Measurements from ENCODE around the gene PARD6A.
A peak's percentile ranks its signal among the peaks of the same experiment; 100 is the strongest.

PARD6A gene, protein sequence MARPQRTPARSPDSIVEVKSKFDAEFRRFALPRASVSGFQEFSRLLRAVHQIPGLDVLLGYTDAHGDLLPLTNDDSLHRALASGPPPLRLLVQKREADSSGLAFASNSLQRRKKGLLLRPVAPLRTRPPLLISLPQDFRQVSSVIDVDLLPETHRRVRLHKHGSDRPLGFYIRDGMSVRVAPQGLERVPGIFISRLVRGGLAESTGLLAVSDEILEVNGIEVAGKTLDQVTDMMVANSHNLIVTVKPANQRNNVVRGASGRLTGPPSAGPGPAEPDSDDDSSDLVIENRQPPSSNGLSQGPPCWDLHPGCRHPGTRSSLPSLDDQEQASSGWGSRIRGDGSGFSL

DNA sequence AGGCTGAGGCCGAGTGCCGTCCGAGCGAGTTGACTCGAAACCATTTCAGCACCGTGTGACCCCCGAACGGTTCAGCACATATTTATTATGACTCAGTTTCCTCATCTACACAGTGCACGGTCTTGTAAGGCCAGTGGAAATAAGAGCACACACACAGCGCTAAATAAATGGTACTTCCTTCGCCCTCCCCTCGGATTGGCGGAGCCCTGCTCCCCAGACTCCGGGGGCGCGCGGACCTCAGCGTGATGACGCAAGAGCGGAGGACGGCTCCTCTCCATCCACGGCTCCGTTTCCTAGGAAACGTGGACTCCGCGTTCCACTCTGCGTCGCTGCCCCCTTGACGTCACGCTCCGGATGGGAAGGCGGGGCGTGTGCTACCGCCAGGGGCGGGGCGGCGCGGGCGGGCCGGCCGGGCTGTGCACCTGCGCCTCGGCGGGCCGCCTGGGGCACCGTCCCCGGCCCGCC, at the start of gene PARD6A:
Gene PARD6A, plus strand, starts transcription at position 397 of the 465 bp plus-strand sequence. CDS start 79 bp downstream, outside the sequence.
- FAIRE-seq, result peak; percentile 64

DNA sequence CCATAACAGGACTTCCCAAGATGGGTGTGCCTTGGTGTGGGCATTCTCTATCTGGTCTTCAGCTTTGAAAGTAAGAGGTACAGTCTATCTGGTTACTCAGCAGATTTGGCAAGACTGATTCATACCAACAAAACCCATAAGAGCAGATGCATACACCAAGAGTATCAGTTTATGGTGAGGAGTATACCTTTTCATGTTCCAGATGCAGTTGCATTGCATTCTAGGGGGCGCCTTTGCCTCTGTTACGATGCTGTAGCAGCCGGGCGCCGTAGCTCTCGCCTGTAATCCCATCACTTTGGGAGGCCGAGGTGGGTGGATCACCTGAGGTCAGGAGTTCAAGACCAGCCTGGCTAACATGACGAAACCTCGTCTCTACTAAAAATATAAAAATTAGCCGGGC, 47.0 kb upstream of the PARD6A start:
- no peak for FAIRE-seq

DNA sequence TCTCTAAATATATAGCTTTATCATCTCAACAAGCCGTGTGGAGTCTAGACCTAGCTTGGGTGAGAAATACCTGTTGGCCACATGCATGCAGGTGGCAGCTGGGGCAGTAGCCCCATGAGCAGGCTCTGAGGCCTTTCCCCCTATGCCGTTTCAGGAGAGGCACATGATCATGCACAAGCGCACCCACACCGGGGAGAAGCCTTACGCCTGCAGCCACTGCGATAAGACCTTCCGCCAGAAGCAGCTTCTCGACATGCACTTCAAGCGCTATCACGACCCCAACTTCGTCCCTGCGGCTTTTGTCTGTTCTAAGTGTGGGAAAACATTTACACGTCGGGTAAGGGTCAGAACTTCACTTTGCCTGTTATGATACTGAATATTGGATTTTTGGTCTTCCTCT, 32.5 kb upstream of the PARD6A start:
- no peak for FAIRE-seq

DNA sequence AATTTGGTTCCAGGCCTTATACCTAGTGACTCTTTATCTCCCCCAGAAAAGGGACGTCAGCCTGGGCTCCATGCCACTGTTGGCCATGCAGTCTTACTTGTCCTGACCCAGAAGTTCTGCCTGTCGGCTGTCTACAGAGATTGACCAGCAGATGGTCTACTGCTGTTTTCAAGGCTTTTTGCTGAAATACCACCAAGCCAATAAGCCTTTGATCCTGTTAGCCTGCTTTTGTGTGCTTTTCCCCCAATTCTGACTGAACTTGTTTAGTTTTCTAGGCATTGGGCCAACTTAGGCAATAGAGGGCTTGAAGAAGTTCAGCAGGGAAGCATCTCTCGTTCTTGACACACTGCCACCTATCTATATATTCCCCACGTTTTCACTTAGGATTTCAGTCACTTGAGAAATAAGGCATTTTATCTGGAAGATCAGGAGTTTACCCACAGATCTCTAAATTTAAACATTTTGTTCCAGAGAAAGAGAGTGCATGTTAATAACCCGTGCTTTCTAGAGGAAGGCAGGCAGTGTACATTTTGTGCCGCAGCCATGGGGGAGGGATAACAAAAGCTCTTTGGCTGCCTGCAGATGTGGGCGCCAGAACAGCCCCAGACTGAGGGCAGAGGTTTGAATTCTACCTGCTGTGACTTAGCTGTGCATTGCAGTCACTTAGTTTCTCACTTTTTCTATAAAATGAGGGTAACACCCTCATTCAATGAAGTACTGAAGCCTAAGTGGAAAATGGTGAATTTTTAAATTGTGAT, 28.2 kb upstream of the PARD6A start:
- FAIRE-seq, result no peak

DNA sequence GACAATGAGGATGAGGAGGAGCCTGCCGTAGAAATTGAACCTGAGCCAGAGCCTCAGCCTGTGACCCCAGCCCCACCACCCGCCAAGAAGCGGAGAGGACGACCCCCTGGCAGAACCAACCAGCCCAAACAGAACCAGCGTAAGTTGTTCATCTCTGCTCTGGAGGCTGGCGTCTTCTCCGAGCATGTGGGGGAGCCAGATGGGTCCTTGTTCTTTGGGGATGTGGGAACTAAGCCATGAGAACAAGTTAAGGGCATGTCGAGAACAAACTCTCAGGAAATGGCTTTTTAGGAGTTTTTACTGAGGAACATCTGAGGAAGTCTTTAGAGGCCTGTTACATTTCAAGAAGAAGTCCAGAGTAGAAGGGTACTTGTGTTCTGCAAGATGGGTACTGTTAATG, 24.0 kb upstream of the PARD6A start:
- no peak for FAIRE-seq

DNA sequence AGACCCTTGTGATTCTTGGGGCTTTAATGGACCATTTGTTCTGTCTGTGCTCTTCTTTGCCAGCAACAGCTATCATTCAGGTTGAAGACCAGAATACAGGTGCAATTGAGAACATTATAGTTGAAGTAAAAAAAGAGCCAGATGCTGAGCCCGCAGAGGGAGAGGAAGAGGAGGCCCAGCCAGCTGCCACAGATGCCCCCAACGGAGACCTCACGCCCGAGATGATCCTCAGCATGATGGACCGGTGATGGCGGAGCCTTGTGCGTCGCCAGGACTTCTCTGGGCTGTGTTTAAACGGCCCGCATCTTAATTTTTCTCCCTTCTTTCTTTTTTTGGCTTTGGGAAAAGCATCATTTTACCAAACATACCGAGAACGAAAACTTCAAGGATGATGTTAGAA, 23.1 kb upstream of the PARD6A start:
- FAIRE-seq, result no peak

DNA sequence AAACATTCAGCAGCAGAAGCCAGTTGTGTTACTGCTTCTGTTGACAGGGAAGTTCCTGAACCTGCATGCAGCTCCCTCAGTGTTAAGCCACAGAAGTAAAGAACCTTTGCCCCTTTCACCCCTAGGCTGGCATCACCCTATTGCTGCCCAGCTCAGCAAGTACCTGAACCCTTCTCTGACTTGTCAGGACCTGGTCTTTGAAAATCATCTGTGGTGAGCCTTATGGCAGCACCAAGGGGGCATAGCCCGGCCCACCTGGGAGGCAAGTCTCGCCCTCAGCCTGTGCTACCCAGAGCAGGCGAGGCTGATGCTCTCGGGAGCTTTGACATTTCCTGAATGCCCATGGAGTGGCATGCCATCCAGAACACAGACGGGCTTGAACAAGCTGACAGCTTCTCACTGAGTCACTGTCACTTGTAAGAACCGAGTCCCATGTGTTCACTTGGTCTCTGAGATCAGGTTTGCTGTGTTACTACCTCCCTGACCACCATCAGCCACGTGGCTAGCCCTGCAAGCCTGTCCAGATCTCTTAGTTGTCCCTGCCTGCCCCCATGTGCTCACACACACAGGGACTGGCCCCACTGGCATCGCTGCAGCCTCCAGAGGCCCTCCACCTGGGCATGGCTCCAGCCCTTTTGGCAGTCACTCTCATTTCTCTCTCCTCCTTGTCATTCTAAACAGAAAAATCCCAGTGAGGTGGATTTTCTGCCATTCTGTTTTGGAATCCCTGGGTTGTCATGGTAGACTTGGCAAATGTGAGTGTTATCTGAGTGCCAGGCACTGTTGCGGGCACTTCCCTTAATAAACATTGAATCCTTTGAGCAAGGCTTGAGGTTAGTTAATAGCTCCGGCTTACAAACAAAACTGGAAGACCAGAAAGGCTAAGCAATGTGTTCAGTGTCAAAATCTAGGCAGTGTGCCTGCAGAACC, 18.7 kb upstream of the PARD6A start:
- no peak for FAIRE-seq

DNA sequence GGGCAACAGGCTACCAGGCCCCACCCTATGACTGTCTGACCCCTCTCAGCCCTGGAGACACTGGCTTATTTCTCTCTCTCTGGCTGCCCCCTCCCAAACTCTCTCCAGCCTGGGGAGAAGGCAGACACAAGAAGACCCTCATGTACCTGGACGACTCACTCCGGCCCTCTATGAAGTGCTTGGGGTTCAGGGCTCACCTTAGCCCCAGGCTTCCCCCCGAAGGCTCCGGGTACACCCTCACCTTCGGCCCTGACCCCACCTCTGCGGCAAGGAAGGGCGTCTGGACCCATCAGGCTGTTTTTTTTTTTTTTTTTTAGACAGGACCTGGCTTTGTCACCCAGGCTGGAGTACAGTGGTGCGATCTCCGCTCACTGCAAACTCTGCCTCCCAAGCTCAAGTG, 16.7 kb upstream of the PARD6A start:
- no peak for FAIRE-seq

DNA sequence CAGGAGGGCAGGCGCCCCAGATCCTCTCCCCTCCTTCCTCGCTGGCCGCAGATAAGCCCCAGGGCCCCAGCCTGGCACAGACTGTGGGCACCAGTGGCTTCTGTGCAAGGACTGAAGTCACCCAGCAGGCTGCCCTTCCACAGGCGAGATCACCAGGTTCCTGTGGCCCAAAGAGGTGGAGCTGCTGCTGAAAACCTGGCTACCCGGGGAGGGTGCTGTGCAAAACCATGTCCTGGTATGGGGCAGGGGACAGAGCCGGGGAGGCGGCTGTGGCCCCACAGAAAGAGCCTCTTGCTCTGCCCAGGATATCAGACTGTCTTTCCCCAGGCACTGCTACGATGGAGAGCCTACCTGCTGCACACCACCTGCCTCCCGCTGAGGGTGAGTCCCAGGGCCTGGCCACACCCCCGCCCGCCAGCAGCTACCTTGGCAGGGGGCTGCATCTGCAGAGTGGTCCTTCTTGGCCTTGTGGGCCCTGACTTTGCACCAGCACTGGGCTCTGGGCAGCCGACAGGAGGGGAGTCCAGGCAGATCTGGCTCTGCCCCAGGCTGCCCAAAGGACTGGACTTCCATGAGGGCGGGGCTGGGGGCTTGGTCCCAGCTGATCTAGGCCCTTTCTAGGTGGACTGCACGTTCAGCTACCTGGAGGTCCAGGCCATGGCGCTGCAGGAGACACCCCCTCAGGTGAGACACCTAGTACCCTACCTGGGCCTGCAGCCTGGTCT, 15.2 kb upstream of the PARD6A start:
- no peak for FAIRE-seq

DNA sequence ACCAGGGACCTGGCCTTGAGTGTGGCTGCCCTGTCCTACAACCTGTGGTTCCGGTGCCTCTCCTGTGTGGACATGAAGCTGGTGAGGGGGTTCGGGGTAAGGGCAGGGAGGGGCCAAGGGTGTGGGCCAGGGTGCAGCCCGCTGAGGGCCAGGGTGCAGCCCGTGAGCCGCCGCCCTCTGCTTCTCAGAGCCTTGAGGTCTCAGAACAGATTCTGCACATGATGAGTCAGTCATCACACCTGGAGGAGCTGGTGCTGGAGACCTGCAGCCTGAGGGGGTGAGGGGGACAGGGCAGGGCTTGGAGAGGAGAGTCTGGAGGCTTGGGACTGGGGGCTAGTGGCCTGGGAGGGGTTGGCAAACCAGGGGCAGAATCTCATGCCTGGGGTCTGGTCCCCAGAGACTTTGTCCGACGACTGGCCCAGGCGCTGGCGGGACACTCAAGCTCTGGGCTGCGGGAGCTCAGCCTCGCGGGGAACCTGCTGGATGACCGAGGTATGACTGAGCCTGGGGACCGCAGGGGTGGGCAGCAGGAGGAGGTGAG, 13.6 kb upstream of the PARD6A start:
- FAIRE-seq, result no peak

DNA sequence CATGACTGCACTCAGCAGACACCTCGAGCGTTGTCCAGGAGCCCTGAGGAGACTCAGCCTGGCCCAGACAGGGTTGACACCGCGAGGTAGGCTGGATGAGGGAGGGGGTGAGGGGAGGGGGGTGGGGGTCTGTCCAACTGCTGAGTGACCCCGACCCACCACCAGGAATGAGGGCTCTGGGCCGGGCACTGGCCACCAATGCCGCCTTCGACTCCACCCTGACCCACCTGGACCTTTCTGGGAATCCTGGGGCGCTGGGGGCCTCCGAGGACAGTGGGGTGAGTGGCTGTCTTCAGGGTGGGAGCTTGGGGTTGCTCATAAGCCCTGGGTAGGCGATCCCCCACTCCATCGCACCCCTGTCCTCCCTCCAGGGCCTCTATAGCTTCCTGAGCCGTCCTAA, 13.1 kb upstream of the PARD6A start:
- FAIRE-seq, result no peak

DNA sequence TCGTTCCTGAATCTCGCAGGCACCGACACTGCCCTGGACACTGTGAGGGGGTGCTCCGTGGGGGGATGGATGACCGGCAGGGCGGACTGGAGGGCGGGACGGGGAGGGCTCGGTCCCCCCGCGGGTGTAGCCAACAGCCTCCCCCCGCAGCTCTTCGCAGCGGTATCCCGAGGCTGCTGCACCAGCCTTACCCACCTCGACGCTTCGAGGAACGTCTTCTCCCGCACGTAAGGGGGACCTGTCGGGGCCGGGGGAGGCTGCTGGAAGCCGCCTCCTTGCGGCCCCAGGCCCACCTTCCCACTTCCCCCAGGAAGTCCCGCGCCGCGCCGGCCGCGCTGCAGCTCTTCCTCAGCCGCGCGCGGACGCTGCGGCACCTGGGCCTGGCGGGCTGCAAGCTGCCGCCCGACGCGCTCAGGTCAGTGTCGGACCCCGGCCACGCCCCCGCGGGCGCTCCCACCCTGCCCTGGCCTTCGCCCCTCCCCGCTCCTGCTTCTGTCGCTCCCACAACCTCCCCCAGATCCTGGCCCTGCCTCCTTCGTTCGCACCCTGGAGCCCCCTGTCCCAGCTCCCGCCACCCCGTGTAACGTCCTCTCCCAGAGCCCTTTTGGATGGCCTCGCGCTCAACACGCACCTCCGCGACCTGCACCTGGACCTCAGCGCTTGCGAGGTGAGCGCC, 12.5 kb upstream of the PARD6A start:
- no peak for FAIRE-seq

DNA sequence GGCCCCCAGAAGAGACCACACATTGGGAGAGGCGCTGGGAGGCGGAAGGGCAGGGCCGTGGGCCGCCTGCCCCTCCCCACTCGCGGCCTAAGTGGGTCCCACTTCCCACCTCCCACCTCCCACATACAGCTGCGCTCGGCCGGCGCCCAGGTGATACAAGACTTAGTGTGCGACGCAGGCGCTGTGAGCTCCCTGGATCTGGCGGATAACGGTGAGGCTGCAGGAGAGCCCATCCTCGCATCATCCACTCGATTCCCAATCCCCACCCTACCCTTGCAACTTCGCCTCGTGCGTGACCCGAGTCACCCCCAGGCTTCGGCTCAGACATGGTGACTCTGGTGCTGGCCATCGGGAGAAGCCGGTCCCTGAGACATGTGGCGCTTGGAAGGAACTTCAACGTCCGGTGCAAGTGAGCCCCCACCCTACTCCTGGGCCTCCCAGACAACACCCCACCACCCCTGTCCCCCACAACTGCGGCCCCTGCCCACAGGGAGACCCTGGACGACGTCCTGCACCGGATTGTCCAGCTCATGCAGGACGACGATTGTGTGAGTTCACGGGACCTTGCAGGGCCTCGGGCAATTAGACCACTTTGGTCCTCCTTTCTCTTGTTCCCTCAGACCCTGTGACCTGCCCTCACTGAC, 11.9 kb upstream of the PARD6A start:
- FAIRE-seq, result no peak

DNA sequence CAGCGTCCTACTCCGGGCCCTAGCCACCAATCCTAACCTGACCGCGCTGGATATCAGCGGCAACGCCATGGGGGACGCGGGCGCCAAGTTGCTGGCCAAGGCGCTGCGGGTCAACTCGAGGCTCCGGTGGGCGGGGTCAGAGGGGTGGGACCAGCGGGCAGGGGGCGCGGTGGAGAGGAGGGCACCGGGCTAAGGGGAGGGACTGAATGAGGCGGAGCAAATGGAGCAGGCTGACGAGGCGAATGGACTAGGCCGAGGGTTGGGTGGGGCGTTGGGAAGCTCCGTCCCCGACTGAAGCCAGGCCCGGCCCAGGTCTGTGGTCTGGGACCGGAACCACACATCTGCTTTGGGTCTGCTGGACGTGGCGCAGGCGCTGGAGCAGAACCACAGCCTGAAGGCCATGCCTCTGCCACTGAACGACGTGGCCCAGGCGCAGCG, 11.2 kb upstream of the PARD6A start:
- FAIRE-seq, result no peak

DNA sequence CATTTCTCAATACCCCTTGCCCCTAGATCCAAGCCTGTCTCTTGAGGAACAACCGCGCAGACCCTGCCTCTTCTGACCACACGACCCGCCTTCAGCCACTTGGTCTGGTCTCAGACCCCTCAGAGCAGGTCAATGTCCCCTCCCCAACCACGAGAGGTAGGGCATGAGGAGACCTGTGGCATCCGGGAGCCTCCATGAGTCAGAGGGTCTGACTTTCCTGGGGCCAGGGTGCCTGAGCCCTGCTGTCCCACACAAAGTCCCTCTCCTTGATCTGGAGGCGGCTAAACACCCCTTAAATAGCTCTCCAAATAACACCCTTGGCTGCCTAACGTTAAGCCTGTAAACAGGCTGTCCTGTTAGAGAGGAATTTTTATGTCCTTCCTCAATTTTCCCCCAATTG, 10.7 kb upstream of the PARD6A start:
- FAIRE-seq, result no peak

DNA sequence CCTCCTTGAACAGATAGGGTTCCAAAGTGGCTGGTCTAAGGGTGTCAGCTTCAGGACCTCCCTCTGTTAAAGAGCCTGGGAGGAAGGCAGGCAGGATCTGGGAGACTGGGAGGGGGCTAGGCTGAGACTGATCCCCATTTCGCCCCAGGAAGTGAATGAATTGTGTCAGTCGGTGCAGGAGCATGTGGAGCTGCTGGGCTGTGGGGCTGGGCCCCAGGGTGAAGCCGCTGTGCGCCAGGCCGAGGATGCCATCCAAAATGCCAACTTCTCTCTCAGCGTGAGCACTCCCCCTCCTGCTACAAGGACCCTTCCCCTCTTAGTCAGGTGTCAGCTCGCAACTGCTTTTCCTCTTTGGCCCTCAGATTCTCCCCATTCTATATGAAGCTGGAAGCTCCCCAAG, 9.7 kb upstream of the PARD6A start:
- no peak for FAIRE-seq

DNA sequence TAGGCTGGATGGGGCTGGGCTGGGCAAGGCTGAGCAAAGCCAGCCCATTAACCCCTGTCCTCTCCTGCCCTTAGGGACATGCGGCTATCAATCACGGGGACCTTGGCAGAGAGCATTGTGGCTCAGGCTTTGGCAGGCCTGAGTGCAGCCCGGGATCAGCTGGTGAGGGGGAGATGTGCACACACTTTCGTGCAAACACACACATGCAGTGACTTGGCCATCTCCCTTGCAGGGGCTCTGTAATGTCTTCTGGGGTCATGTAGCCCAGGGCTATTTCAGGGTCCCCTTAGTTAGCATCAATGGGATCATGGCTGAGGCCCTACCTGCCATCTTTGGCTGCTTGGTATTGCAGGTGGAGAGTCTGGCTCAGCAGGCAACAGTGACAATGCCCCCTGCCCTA, 8.9 kb upstream of the PARD6A start:
- FAIRE-seq, result no peak

DNA sequence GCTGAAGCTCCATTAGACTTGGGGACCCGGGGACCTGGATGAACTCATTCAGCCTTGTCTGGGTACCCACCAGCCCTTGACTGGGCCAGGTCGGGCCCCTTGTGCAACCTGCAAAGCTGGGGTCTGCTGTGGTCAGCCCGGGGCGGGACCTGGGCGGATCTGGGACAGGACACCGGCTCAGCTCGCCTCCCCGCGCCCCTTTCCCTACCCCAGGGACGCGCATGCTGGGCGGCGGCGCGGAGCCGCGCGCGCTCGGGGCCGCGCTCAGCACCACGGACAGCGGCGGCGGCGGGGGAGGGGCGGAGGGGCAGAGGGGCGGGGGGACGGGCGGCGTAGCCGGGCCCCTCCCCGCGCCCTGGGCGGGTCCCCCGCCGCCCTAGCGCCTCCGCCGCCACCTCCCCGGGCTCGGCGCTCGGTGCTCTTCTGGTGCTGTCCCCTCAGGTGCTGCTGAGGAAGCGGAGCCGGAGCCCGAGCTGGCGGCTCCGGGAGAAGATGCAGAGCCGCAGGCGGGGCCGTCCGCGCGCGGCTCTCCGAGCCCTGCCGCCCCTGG, 8.1 kb upstream of the PARD6A start:
- FAIRE-seq, result no peak

DNA sequence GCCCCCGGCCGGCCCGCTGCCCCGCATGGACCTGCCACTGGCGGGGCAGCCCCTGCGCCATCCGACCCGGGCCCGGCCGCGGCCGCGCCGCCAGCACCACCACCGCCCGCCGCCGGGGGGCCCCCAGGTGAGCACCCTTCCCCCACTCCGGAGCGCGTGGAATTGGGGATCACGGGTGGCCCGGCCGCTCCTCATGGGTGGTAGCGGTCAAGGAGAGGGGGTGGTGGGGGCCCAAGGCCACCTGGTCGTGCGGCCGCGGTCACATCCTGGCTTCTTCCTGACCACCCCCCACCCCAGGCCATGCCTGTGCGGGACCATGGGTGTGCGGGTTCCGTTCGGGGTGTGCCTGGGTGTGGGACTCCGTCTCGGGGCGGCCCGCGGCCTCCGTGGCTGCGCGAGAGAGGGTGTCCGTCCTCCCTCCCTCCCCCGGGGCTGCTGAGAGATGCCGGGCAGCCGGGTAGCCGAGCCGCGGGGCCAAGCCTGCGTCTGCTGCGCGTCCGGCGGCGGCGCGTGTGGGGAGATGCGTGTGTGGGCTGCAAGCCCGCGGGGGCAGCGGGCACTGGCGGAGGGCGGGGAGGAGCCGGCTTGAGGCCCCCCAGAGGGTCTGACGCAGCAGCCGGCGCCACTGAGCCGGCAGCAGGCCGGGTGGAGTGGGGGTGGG, 7.5 kb upstream of the PARD6A start:
- FAIRE-seq, result no peak

DNA sequence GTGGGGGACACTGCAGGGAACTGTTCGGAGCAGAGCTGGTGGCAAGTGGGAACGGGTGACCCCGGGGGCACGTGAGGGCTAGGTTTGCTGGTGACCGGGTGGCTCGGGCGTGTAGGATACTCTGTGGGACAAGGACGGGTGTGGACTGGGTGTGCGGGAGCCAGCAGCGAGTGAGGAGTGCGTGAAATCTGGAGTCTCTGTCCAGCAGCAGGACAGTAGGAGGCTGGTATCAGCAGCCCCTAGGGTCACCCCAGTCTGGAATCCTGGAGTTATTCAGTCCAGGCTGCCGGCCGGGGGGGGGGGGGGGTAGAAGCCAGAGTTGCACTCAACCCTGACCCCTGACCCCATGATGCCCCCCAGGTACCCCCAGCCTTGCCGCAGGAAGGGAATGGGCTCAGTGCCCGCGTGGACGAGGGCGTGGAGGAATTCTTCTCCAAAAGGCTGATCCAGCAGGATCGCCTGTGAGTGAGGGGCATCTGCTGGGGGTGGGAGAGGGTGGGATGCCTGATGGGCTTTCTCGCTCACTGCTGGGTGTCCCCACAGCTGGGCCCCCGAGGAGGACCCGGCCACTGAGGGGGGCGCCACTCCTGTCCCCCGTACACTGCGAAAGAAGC, 6.9 kb upstream of the PARD6A start:
- FAIRE-seq, result no peak
